ENCODE data around the gene CYTH2.

Gene CYTH2

DNA sequence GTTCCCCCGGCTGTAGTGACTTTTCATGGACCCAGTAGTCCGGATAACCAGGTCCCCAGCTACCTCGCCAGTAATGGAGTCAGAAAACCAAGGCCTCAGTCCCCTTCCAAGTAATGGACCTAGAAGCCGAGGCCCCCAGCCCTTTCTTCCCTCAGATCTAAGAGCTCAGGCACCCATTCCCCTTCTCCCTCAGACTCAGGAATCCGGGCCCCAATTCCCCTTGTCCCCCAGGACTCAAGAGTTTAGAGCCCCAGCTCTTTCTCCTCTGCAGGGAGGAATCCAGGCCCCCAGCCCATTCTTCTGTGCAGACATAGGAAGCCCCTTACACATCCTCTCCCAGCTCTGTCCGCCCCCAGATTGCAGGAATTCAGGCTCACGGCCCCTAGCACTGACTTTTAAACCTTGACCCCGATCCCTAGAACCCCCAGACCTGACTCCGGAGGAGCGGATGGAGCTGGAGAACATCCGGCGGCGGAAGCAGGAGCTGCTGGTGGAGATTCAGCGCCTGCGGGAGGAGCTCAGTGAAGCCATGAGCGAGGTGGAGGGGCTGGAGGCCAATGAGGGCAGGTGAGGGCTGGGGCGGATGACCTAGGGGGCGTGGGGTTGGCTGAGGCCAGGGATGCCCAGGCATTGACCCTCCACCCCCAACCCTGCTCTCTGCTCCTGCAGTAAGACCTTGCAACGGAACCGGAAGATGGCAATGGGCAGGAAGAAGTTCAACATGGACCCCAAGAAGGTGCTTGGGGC, 938 bp downstream of the CYTH2 start:
- TF ChIP-seq, protein P1, sequence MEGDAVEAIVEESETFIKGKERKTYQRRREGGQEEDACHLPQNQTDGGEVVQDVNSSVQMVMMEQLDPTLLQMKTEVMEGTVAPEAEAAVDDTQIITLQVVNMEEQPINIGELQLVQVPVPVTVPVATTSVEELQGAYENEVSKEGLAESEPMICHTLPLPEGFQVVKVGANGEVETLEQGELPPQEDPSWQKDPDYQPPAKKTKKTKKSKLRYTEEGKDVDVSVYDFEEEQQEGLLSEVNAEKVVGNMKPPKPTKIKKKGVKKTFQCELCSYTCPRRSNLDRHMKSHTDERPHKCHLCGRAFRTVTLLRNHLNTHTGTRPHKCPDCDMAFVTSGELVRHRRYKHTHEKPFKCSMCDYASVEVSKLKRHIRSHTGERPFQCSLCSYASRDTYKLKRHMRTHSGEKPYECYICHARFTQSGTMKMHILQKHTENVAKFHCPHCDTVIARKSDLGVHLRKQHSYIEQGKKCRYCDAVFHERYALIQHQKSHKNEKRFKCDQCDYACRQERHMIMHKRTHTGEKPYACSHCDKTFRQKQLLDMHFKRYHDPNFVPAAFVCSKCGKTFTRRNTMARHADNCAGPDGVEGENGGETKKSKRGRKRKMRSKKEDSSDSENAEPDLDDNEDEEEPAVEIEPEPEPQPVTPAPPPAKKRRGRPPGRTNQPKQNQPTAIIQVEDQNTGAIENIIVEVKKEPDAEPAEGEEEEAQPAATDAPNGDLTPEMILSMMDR (IDR thresholded peaks at IDR 0.05; ENCODE audit: control insufficient read depth, insufficient read depth, low read depth, low read length, missing control alignments) = no peak
- DNase-seq (ENCODE audit: low read depth) = no peak
- peak overlapping the region; percentile 67 for H3K4me3 ChIP-seq (ENCODE audit: control insufficient read depth, low read depth, low read length)

DNA sequence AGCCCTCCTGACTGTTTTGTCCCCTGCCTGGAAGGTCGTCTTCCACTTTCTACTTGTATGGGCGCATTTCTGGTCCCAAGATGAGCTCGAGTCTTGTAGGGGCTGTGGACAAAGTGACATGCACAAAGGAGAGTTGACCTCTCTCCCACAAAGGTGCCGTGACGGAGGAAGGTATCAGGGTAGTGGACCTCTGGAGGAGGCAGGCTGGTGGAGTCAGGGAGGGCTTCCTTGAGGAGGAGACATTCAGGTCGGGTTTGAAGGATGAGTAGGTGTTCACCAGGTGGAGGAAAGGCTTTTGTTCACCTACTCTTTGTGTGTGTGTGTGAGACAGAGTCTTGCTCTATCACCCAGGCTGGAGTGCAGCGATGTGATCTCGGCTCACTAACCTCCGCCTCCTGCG, 1.7 kb downstream of the CYTH2 start:
- TF ChIP-seq, protein P1 (IDR thresholded peaks at IDR 0.05; ENCODE audit: control insufficient read depth, insufficient read depth, low read depth, low read length, missing control alignments) = no peak
- no peak for DNase-seq (ENCODE audit: low read depth)
- no peak overlapping the region for H3K4me3 ChIP-seq (ENCODE audit: control insufficient read depth, low read depth, low read length)

DNA sequence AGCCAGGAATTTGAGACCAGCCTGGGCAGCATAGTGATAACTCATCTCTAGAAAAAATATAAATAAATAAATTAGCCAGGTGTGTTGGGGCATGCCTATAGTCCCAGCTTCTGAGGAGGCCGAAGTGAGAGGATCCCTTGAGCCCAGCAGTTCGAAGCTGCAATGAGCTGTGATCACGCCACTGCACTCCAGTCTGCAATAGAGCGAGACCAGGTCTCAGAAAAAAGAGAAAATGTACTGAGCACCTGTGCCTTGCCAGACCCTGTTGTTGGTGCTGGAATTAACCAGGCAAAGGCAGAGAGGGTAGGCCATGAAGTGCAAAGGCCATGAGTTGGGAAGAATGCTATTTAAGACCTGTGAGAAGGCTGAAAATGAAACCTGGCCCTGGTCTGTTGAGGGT, 2.7 kb downstream of the CYTH2 start:
- DNase-seq (ENCODE audit: low read depth) = no peak
- TF ChIP-seq, protein P1 (IDR thresholded peaks at IDR 0.05; ENCODE audit: control insufficient read depth, insufficient read depth, low read depth, low read length, missing control alignments) = no peak
- no peak overlapping the region for H3K4me3 ChIP-seq (ENCODE audit: control insufficient read depth, low read depth, low read length)

DNA sequence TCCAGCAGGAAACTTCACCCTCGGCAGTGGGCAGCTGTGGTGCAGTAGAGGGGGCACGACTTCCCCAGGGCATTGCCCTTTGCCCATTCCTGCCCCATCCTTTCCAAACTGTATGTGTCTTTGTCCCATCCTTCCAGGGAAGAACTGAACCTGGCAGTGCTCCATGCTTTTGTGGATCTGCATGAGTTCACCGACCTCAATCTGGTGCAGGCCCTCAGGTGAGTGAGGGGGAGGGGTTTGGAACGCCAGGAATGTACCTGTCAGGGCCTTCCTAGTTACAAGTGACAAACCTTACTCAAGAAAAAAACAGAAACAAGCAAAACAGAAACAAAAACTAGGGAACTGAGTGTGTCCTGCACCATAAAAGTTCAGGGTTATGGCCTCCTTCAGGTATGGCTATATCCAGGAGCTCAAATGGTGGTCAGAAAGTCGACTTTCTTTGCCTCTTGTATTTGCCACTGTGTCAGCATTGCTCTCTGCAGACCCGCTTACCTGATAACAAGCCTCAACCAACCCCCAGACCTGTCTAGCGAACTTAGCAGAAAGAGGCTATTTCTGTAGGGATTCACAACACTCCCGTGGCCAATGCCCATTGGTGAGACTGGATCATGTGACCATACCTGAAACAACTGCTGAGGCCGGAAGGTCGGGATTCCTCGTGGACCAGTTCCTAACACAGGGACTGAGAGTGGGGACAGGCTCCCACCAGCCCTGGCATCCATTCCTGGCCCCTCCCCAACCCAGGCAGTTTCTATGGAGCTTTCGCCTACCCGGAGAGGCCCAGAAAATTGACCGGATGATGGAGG, 4.2 kb downstream of the CYTH2 start:
- no peak overlapping the region for H3K4me3 ChIP-seq (ENCODE audit: control insufficient read depth, low read depth, low read length)
- no peak for DNase-seq (ENCODE audit: low read depth)
- TF ChIP-seq, protein P1 (IDR thresholded peaks at IDR 0.05; ENCODE audit: control insufficient read depth, insufficient read depth, low read depth, low read length, missing control alignments) = no peak

DNA sequence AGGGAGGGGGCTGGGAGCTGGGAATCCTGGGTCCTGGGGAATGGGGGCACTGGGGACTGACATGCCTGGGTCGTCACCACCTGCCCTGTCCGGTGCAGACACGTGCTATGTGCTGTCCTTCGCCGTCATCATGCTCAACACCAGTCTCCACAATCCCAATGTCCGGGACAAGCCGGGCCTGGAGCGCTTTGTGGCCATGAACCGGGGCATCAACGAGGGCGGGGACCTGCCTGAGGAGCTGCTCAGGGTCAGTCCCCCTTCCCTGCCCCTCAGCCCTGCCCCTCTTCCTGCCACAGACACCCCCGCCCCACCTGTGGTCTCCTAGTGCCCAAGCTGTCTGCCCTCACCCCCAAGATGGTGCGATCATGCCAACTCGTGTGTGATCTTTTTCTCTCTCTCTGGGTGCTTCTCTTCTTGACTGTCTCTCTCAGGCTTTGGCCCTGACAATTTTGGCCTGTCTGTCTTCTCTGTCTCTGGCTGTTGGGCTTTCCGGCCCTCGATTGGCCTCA, 5.0 kb downstream of the CYTH2 start:
- TF ChIP-seq, protein P1 (IDR thresholded peaks at IDR 0.05; ENCODE audit: control insufficient read depth, insufficient read depth, low read depth, low read length, missing control alignments) = no peak
- no peak for DNase-seq (ENCODE audit: low read depth)
- no peak overlapping the region for H3K4me3 ChIP-seq (ENCODE audit: control insufficient read depth, low read depth, low read length)

DNA sequence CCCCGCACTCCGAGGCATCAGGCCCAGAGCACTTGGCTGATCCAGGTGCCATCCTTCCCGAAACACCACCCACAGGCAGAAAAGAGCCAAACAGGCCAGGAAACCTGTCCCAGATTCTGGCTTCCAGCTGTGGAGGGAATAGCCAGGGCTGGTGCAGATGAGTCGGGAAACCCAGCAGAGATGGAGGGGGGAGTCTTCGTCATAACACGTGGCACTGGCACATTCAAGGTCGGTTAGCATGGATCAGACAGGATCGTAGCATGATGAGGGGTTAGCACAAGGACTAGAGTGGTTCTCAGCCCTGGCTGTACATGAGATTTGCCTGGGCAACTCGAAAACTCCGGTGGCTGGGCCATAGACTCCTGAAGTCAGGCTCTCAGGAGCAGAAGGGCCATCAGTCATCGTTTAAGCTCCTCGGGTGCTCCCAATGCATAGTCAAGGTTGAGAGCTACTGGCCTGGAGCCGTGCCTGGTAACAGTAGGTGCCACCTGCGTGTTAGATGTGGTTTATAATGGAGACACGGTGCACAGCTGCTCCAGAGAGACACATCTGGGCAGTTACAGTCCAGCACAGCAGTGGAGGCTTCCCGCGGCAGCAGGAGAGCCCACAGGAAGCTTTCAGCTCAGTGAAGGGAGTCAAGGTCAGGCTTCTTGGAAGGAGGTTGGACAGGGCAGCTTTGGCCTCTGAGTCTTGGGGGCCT, 6.3 kb downstream of the CYTH2 start:
- H3K4me3 ChIP-seq (ENCODE audit: control insufficient read depth, low read depth, low read length) = no peak overlapping the region
- TF ChIP-seq, protein P1 (IDR thresholded peaks at IDR 0.05; ENCODE audit: control insufficient read depth, insufficient read depth, low read depth, low read length, missing control alignments) = no peak

More for the DNA sequence above, 6.3 kb downstream of the CYTH2 start:
- DNase-seq (ENCODE audit: low read depth) = no peak
